Activated CD8-positive, alpha-beta T cell treated with anti-CD3 and anti-CD28 coated beads, Interleukin-2, amount 10 ng/mL, durations not matched to agents 7 days and 5 days (primary cell): ENCODE results near the gene MBD1. TPM values are rescaled to one million over a fixed set of nuclear protein-coding genes. Genes with fewer than 3 reads are reported as not detected.

ENCODE experiments used
- ATAC-seq: fragments of 150-1000 bp; cut with Tn5 transposase; one replicate; pipeline ENCODE4 v1.10.0; 2021; ENCODE audit warnings: moderate library complexity
- CTCF ChIA-PET: fragments of 350-600 bp; sonication (Branson Sonifier 250); formaldehyde crosslinking; loops from one replicate; lab custom pipeline; 2021; ENCODE audit warnings: antibody characterized with exemption; lab: Charles Lee
- POLR2A ChIA-PET: fragments of 350-600 bp; sonication (Branson Sonifier 250); formaldehyde crosslinking; loops from one replicate; lab custom pipeline; 2021; ENCODE audit warnings: antibody characterized with exemption; lab: Charles Lee
- DNase-seq: peaks from one replicate; pipeline ENCODE4 v3.0.0-alpha.2; 2020
- H3K27ac Mint-ChIP-seq: one replicate; pipeline ENCODE4 v1.8.0; 2021; ENCODE audit warnings: mild to moderate bottlenecking, mixed read lengths
- H3K27me3 Mint-ChIP-seq: one replicate; pipeline ENCODE4 v1.8.0; 2021; ENCODE audit warnings: low read depth, mixed read lengths
- H3K36me3 Mint-ChIP-seq: one replicate; pipeline ENCODE4 v1.8.0; 2021; ENCODE audit warnings: low read depth, mixed read lengths
- H3K4me1 Mint-ChIP-seq: one replicate; pipeline ENCODE4 v1.8.0; 2021; ENCODE audit warnings: low read depth, mixed read lengths
- H3K4me3 Mint-ChIP-seq: one replicate; pipeline ENCODE4 v1.8.0; 2021; ENCODE audit warnings: mild to moderate bottlenecking, mixed read lengths
- H3K9me3 Mint-ChIP-seq: one replicate; pipeline ENCODE4 v1.8.0; 2022; ENCODE audit warnings: mixed read lengths; ENCODE audit not compliant: insufficient read depth
- total RNA-seq, 2 experiments: library from RNA; stranded (reverse); gene quantifications; one replicate each; pipeline ENCODE4 v1.2.3, GENCODE V29; 2021

Gene MBD1
- total RNA-seq, 2 experiments from 2014 or later = 97.3 to 101 TPM

GRCh38 chr18:50281972-50282520 lies 723 bp upstream of the MBD1 start:
- Mint-ChIP-seq H3K27ac (peak overlapping the region; percentile 94), H3K27me3 (no peaks in the 10 kb centered on the region), H3K4me1 (peaks cover 70% of the 10 kb centered on the region), H3K4me3 (peak overlapping the region; percentile 96), H3K36me3 (peaks cover 77% of the 10 kb centered on the region), H3K9me3 (no peaks in the 10 kb centered on the region)
- DNase-seq (no peak), ATAC-seq (no peak)
- ChIA-PET POLR2A (interaction anchor here (0.8 to 1.8 kb wide), 11 partner anchors 7 to 747 kb away, joined by 3 to 11 read pairs (median 5); partner anchors contain the start of genes CFAP53 and SMAD4), CTCF (interaction anchor here (0.8 to 3.3 kb wide), 5 partner anchors 14 to 93 kb away, joined by 3 to 50 read pairs (median 5); partner anchors contain the start of genes CFAP53 and SKA1)

- H3K27me3 Mint-ChIP-seq = no peaks in the 10 kb centered on the region
- ATAC-seq = no peak
- POLR2A ChIA-PET = interaction anchor here (0.7 to 1.8 kb wide), 9 partner anchors 9 to 749 kb away, joined by 3 to 11 read pairs (median 5); partner anchors contain the start of genes CFAP53, SKA1 and SMAD4
- peak overlapping the region; percentile 94 for H3K27ac Mint-ChIP-seq
- DNase-seq = no peak
- H3K36me3 Mint-ChIP-seq = peaks cover 79% of the 10 kb centered on the region
- CTCF ChIA-PET = interaction anchor here (1.2 to 3.3 kb wide), 5 partner anchors 10 to 76 kb away, joined by 4 to 50 read pairs (median 5); partner anchors contain the start of gene CFAP53
- peak overlapping the region; percentile 96 for H3K4me3 Mint-ChIP-seq
- H3K9me3 Mint-ChIP-seq = no peaks in the 10 kb centered on the region
- peaks cover 59% of the 10 kb centered on the region for H3K4me1 Mint-ChIP-seq
These were observed 522 bp downstream of the MBD1 start for GRCh38 chr18:50280707-50281294.

GRCh38 chr18:50279752-50280151 lies 1.6 kb downstream of the MBD1 start:
- ATAC-seq = no peak
- H3K36me3 Mint-ChIP-seq = peaks cover 80% of the 10 kb centered on the region
- DNase-seq = no peak
- POLR2A ChIA-PET = no interaction called here
- no peaks in the 10 kb centered on the region for H3K27me3 Mint-ChIP-seq
- peak overlapping the region; percentile 96 for H3K4me3 Mint-ChIP-seq
- H3K9me3 Mint-ChIP-seq = no peaks in the 10 kb centered on the region
- no peak overlapping the region for H3K27ac Mint-ChIP-seq
- CTCF ChIA-PET = interaction anchor here (1.2 kb wide), 1 partner anchor 18 kb away, joined by 3 read pairs; no protein-coding TSS in a partner anchor
- peaks cover 51% of the 10 kb centered on the region for H3K4me1 Mint-ChIP-seq

GRCh38 chr18:50277942-50278341 lies 3.4 kb downstream of the MBD1 start:
- H3K36me3 Mint-ChIP-seq = peaks cover 78% of the 10 kb centered on the region
- H3K4me1 Mint-ChIP-seq = peaks cover 33% of the 10 kb centered on the region
- H3K27ac Mint-ChIP-seq = no peak overlapping the region
- no peaks in the 10 kb centered on the region for H3K27me3 Mint-ChIP-seq
- no peaks in the 10 kb centered on the region for H3K9me3 Mint-ChIP-seq
- no peak for ATAC-seq
- DNase-seq = no peak
- no peak overlapping the region for H3K4me3 Mint-ChIP-seq
- POLR2A ChIA-PET = interaction anchor here (0.7 kb wide), 1 partner anchor 19 kb away, joined by 3 read pairs; no protein-coding TSS in a partner anchor
- CTCF ChIA-PET = interaction anchor here (1.9 kb wide), 1 partner anchor 10 kb away, joined by 14 read pairs; no protein-coding TSS in a partner anchor

- DNase-seq (no peak), ATAC-seq (no peak)
- Mint-ChIP-seq H3K36me3 (peaks cover 79% of the 10 kb centered on the region), H3K4me3 (no peak overlapping the region), H3K4me1 (peaks cover 24% of the 10 kb centered on the region), H3K27me3 (no peaks in the 10 kb centered on the region), H3K27ac (no peak overlapping the region), H3K9me3 (no peaks in the 10 kb centered on the region)
- ChIA-PET CTCF (no interaction called here), POLR2A (no interaction called here)
These were observed 4.9 kb downstream of the MBD1 start for GRCh38 chr18:50276452-50276851.

- H3K36me3 Mint-ChIP-seq = peaks cover 76% of the 10 kb centered on the region
- CTCF ChIA-PET = no interaction called here
- no peak for ATAC-seq
These were observed 5.8 kb downstream of the MBD1 start for GRCh38 chr18:50275503-50276036.

GRCh38 chr18:50274941-50275340 lies 6.4 kb downstream of the MBD1 start:
- H3K36me3 Mint-ChIP-seq = peaks cover 75% of the 10 kb centered on the region

More at GRCh38 chr18:50275503-50276036, 5.8 kb downstream of the MBD1 start:
- peak overlapping the region; percentile 20 for H3K27ac Mint-ChIP-seq
- H3K9me3 Mint-ChIP-seq = no peaks in the 10 kb centered on the region
- H3K4me1 Mint-ChIP-seq = peaks cover 21% of the 10 kb centered on the region
- DNase-seq = no peak
- H3K4me3 Mint-ChIP-seq = no peak overlapping the region
- POLR2A ChIA-PET = no interaction called here
- no peaks in the 10 kb centered on the region for H3K27me3 Mint-ChIP-seq

GRCh38 chr18:50274044-50274442 lies 7.3 kb downstream of the MBD1 start:
- peaks cover 80% of the 10 kb centered on the region for H3K36me3 Mint-ChIP-seq
- POLR2A ChIA-PET = no interaction called here
- no peak for ATAC-seq

More at GRCh38 chr18:50274941-50275340, 6.4 kb downstream of the MBD1 start:
- ATAC-seq = no peak
- POLR2A ChIA-PET = no interaction called here
- CTCF ChIA-PET = interaction anchor here (1.4 kb wide), 1 partner anchor 82 kb away, joined by 6 read pairs; no protein-coding TSS in a partner anchor
- no peak overlapping the region for H3K27ac Mint-ChIP-seq
- H3K4me1 Mint-ChIP-seq = peaks cover 15% of the 10 kb centered on the region
- H3K4me3 Mint-ChIP-seq = no peak overlapping the region
- no peak for DNase-seq
- no peaks in the 10 kb centered on the region for H3K27me3 Mint-ChIP-seq
- H3K9me3 Mint-ChIP-seq = no peaks in the 10 kb centered on the region

GRCh38 chr18:50273203-50274043 lies 7.9 kb downstream of the MBD1 start:
- Mint-ChIP-seq H3K4me3 (no peak overlapping the region), H3K36me3 (peaks cover 79% of the 10 kb centered on the region), H3K9me3 (no peaks in the 10 kb centered on the region), H3K4me1 (peaks cover 11% of the 10 kb centered on the region), H3K27me3 (no peaks in the 10 kb centered on the region), H3K27ac (no peak overlapping the region)
- ATAC-seq (no peak), DNase-seq (no peak)
- ChIA-PET POLR2A (no interaction called here), CTCF (no interaction called here)

More at GRCh38 chr18:50274044-50274442, 7.3 kb downstream of the MBD1 start:
- CTCF ChIA-PET = interaction anchor here (1.4 kb wide), 1 partner anchor 83 kb away, joined by 6 read pairs; no protein-coding TSS in a partner anchor
- Mint-ChIP-seq H3K27ac (no peak overlapping the region), H3K4me3 (no peak overlapping the region), H3K4me1 (peaks cover 11% of the 10 kb centered on the region), H3K9me3 (no peaks in the 10 kb centered on the region), H3K27me3 (no peaks in the 10 kb centered on the region)
- no peak for DNase-seq

- ChIA-PET CTCF (no interaction called here), POLR2A (interaction anchor here (2.0 kb wide), 1 partner anchor 9 kb away, joined by 9 read pairs; the partner anchor contains the start of gene MBD1)
- no peak for DNase-seq
- H3K36me3 Mint-ChIP-seq = peaks cover 77% of the 10 kb centered on the region
- no peaks in the 10 kb centered on the region for H3K27me3 Mint-ChIP-seq
- H3K4me3 Mint-ChIP-seq = no peak overlapping the region
- H3K27ac Mint-ChIP-seq = no peak overlapping the region
- no peaks in the 10 kb centered on the region for H3K9me3 Mint-ChIP-seq
- peaks cover 15% of the 10 kb centered on the region for H3K4me1 Mint-ChIP-seq
- no peak for ATAC-seq
These were observed 8.8 kb downstream of the MBD1 start for GRCh38 chr18:50272568-50272967.
